ACC112 (cell line): ENCODE data around the gene CACNA1S.

Experiments
- H2AFZ ChIP-seq: fragments of 200-600 bp; sonication (generic); one replicate; pipeline ENCODE4 v1.6.0; 2017; ENCODE audit warnings: antibody characterized with exemption, low read length; ENCODE audit not compliant: unreplicated experiment
- H3K27ac ChIP-seq: fragments of 200-600 bp; sonication (generic); 2 replicates; pipeline ENCODE4 v1.5.1; 2014; ENCODE audit warnings: low read depth, mild to moderate bottlenecking, antibody characterized with exemption, low read length, moderate library complexity
- H3K27me3 ChIP-seq: fragments of 200-600 bp; sonication (generic); 2 replicates; pipeline ENCODE4 v1.6.1; 2014; ENCODE audit warnings: mild to moderate bottlenecking, antibody characterized with exemption, low read length, moderate library complexity, mixed read lengths; ENCODE audit not compliant: insufficient read depth
- H3K36me3 ChIP-seq: fragments of 200-600 bp; sonication (generic); 2 replicates; pipeline ENCODE4 v1.6.1; 2016; ENCODE audit warnings: mild to moderate bottlenecking, antibody characterized with exemption, low read length, moderate library complexity, mixed read lengths; ENCODE audit not compliant: insufficient read depth
- H3K4me1 ChIP-seq: fragments of 200-600 bp; sonication (generic); one replicate; pipeline ENCODE4 v1.6.1; 2016; ENCODE audit warnings: low read length, mixed read lengths; ENCODE audit not compliant: insufficient read depth, unreplicated experiment, control insufficient read depth
- H3K4me3 ChIP-seq: fragments of 200-600 bp; sonication (generic); 2 replicates; pipeline ENCODE4 v1.5.1; 2014; ENCODE audit warnings: mild to moderate bottlenecking, low read depth, low read length
- H3K79me2 ChIP-seq: fragments of 200-600 bp; sonication (generic); one replicate; pipeline ENCODE4 v1.6.0; 2016; ENCODE audit warnings: low read length; ENCODE audit not compliant: control insufficient read depth, unreplicated experiment, insufficient read depth

The CACNA1S gene

DNA sequence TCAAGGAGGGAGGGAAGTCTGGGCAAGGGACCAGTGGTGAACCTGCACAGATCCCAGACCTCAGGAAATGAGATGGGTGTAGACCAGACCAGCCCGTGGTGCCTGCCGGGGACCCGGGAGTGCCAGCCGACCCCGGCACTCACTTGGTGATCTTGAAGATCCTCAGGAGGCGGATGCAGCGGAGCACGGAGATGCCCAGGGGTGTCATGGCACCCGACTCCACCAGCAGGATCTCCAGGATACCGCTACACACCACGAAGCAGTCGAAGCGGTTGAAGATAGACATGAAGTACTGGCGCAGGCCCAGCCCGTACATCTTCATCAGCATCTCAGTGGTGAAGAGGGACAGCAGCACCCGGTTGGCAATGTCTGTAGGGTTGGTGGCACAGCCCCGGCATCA, 34.5 kb downstream of the CACNA1S start:
- Histone ChIP-seq H3K27me3 (peaks cover 50% of the 10 kb centered on the region), H3K36me3 (no peaks in the 10 kb centered on the region), H3K27ac (no peak overlapping the region), H3K4me1 (no peaks in the 10 kb centered on the region), H2AFZ (no peak overlapping the region), H3K79me2 (no peaks in the 10 kb centered on the region), H3K4me3 (no peak overlapping the region)

- Histone ChIP-seq H3K36me3 (no peaks in the 10 kb centered on the region), H3K4me1 (no peaks in the 10 kb centered on the region), H3K27ac (no peak overlapping the region), H3K79me2 (no peaks in the 10 kb centered on the region), H3K4me3 (no peak overlapping the region), H3K27me3 (peaks cover 51% of the 10 kb centered on the region), H2AFZ (no peak overlapping the region)
Observed at GRCh38 chr1:201077116-201077515, 35.1 kb downstream of the CACNA1S start.

- Histone ChIP-seq H3K4me3 (no peak overlapping the region), H3K4me1 (no peaks in the 10 kb centered on the region), H3K79me2 (no peaks in the 10 kb centered on the region), H3K36me3 (no peaks in the 10 kb centered on the region), H3K27me3 (peaks cover 61% of the 10 kb centered on the region), H3K27ac (no peak overlapping the region), H2AFZ (no peak overlapping the region)
Observed at GRCh38 chr1:201076092-201076491, 36.1 kb downstream of the CACNA1S start.

DNA sequence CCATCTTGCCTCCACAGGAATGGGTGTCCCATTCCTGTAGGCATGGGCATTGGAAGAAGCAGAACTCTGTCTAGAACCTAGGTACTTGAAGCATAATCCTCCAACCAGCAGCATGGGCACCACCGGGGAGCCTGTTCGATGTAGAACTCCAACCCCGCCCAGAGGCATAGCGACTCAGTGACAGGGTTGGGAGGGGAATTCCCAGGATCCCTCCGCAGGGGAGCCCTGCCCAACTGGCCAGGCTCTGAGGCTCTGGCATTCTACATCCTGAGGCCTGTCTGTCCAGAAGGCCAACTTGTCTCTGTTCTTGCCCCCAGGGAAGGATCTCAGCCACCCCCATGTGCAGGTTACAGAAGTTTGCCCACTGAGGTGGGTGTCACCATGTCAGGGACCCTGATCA, 38.2 kb downstream of the CACNA1S start:
- H3K27ac ChIP-seq, result no peak overlapping the region
- H3K4me1 ChIP-seq, result no peaks in the 10 kb centered on the region
- H3K4me3 ChIP-seq, result no peak overlapping the region
- H2AFZ ChIP-seq, result no peak overlapping the region
- peaks cover 66% of the 10 kb centered on the region for H3K27me3 ChIP-seq
- H3K79me2 ChIP-seq, result no peaks in the 10 kb centered on the region
- no peaks in the 10 kb centered on the region for H3K36me3 ChIP-seq

GRCh38 chr1:201072922-201073321, 39.3 kb downstream of the CACNA1S start:
- Histone ChIP-seq H3K36me3 (no peaks in the 10 kb centered on the region), H3K79me2 (no peaks in the 10 kb centered on the region), H3K27ac (no peak overlapping the region), H3K4me1 (no peaks in the 10 kb centered on the region), H2AFZ (no peak overlapping the region), H3K4me3 (no peak overlapping the region), H3K27me3 (peaks cover 68% of the 10 kb centered on the region)

DNA sequence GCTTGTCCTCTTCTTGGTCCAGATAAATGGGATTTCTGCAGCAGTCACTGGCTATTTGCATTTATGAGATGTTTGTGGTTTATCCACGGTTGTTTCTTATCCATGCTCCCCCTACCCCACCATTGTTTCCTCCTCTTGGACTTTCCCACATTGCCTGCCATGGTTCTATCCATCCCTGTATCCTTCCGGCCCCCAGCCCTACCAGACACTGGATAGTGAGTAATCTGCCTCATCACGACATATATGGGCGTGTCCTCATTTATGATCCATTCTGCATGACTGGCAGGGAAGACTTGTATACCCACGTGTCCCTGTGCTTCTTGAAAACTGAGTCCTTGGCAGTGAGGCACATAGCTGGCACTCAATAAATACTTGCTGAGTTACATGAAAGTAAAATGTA, 40.1 kb downstream of the CACNA1S start:
- H3K27me3 ChIP-seq, result peaks cover 70% of the 10 kb centered on the region
- H3K36me3 ChIP-seq, result no peaks in the 10 kb centered on the region
- no peak overlapping the region for H3K27ac ChIP-seq

DNA sequence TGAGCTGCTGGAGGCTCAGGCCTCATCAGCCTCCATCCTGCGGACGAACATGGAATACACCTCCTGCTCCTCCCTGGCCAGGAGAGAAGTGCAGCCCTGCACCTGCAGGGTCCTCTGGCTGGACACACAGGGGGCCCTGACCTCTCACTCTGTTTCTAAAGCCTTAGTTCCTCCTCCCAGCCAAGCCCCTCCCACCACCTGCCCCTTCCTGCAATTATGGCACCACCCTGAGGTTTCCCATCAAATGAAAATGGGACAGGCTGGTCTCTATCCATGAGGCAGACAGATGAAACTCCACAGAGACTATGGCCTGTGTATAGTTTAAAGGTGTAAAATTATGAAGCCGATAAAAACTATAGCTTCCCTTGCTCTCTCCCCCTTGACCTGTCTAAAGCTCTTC, 42.6 kb downstream of the CACNA1S start:
- no peaks in the 10 kb centered on the region for H3K36me3 ChIP-seq
- H3K4me1 ChIP-seq, result no peaks in the 10 kb centered on the region
- no peak overlapping the region for H3K4me3 ChIP-seq
- peaks cover 83% of the 10 kb centered on the region for H3K27me3 ChIP-seq
- H3K79me2 ChIP-seq, result no peaks in the 10 kb centered on the region
- no peak overlapping the region for H2AFZ ChIP-seq
- H3K27ac ChIP-seq, result no peak overlapping the region

More for the DNA sequence above, 40.1 kb downstream of the CACNA1S start:
- H3K4me1 ChIP-seq, result no peaks in the 10 kb centered on the region
- no peaks in the 10 kb centered on the region for H3K79me2 ChIP-seq
- H3K4me3 ChIP-seq, result no peak overlapping the region
- no peak overlapping the region for H2AFZ ChIP-seq

DNA sequence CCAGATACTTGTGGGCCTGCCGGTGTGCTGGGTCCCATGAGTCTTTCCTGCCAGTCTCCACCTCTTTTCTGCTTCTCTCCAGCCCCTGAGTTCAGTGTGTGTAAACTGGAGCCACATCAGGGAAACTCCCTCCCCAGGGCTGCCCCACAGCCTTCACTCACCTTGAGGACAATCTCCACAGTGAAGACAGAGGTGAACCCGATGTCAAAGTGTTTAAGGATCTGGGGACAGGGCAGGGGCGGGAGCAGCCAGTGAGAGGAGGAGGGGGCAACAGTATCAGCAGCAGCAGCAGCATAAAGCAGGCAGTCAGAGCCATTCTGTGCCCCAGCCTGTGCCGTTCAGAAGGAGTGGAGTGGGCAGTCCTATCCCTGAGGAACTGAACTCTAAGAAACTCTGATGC, 43.2 kb downstream of the CACNA1S start:
- peaks cover 84% of the 10 kb centered on the region for H3K27me3 ChIP-seq
- no peaks in the 10 kb centered on the region for H3K36me3 ChIP-seq
- H3K27ac ChIP-seq, result no peak overlapping the region
- H3K79me2 ChIP-seq, result no peaks in the 10 kb centered on the region
- H2AFZ ChIP-seq, result no peak overlapping the region
- no peak overlapping the region for H3K4me3 ChIP-seq
- no peaks in the 10 kb centered on the region for H3K4me1 ChIP-seq

GRCh38 chr1:201066986-201067385, 45.2 kb downstream of the CACNA1S start:
- Histone ChIP-seq H3K4me1 (no peaks in the 10 kb centered on the region), H2AFZ (no peak overlapping the region), H3K27me3 (peaks cover 75% of the 10 kb centered on the region), H3K79me2 (no peaks in the 10 kb centered on the region), H3K27ac (no peak overlapping the region), H3K4me3 (no peak overlapping the region), H3K36me3 (no peaks in the 10 kb centered on the region)

DNA sequence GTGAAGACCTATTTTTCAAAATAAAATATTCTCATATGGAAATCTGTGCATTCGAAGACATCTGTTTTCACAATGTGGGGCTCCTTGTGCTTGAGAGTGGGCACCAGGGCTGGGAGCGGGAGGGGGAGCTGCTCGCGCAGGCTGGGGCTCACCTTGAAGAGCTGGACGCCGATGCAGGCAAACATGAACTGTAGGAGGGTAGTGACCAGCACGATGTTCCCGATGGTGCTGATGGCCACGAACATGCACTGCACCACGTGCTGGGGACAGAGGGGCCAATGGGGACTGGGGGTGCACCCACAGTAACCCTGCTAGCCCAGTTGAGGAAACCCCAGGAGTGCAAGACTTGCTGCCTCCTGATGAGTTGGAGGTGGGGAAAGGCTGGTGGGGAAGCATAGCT, 46.5 kb downstream of the CACNA1S start:
- Histone ChIP-seq H3K27me3 (peaks cover 62% of the 10 kb centered on the region), H3K4me3 (no peak overlapping the region), H3K4me1 (no peaks in the 10 kb centered on the region)

GRCh38 chr1:201064806-201065205, 47.4 kb downstream of the CACNA1S start:
- H2AFZ ChIP-seq, result no peak overlapping the region
- no peak overlapping the region for H3K27ac ChIP-seq
- no peaks in the 10 kb centered on the region for H3K4me1 ChIP-seq
- H3K36me3 ChIP-seq, result no peaks in the 10 kb centered on the region
- no peak overlapping the region for H3K4me3 ChIP-seq
- peaks cover 53% of the 10 kb centered on the region for H3K27me3 ChIP-seq
- H3K79me2 ChIP-seq, result no peaks in the 10 kb centered on the region

More for the DNA sequence above, 46.5 kb downstream of the CACNA1S start:
- Histone ChIP-seq H2AFZ (no peak overlapping the region), H3K27ac (no peak overlapping the region), H3K36me3 (no peaks in the 10 kb centered on the region), H3K79me2 (no peaks in the 10 kb centered on the region)
